HG03060 (cell line): ENCODE data around the gene TST.
"Not testable (repeated sequence)": the region's sequence is repeated elsewhere in the genome, so short reads cannot be mapped to it uniquely, and the experiment has no call there.

Source experiments
- ATAC-seq: cut with Tn5 transposase; IDR thresholded peaks from one replicate; pipeline ENCODE4 v1.9.1; 2021; ENCODE audit warnings: low read depth, moderate number of reproducible peaks; ENCODE audit not compliant: unreplicated experiment

TST gene

GRCh38 chr22:36989012-36989411, 30.2 kb downstream of the TST start:
- not testable (repeated sequence) for ATAC-seq

- ATAC-seq: no peak
Measured at GRCh38 chr22:36988075-36988832, 31.0 kb downstream of the TST start.

GRCh38 chr22:36986242-36986821, 32.9 kb downstream of the TST start:
- no peak for ATAC-seq

- ATAC-seq: no peak
Measured at GRCh38 chr22:36985211-36985889, 33.9 kb downstream of the TST start.

- ATAC-seq: no peak
Measured at GRCh38 chr22:36982136-36982535, 37.1 kb downstream of the TST start.

GRCh38 chr22:36981247-36981775, 37.9 kb downstream of the TST start:
- no peak for ATAC-seq

GRCh38 chr22:36979016-36979910, 40.0 kb downstream of the TST start:
- no peak for ATAC-seq

GRCh38 chr22:36977947-36978660, 41.1 kb downstream of the TST start:
- ATAC-seq: peak; percentile 62

- ATAC-seq: no peak
Measured at GRCh38 chr22:36977401-36977861, 41.8 kb downstream of the TST start.

GRCh38 chr22:36976606-36977005, 42.6 kb downstream of the TST start:
- ATAC-seq: no peak

GRCh38 chr22:36971341-36972125, 47.7 kb downstream of the TST start:
- no peak for ATAC-seq

GRCh38 chr22:36968249-36968964, 50.8 kb downstream of the TST start:
- no peak for ATAC-seq

GRCh38 chr22:36966851-36967540, 52.3 kb downstream of the TST start:
- no peak for ATAC-seq

GRCh38 chr22:36965696-36966095, 53.6 kb downstream of the TST start:
- no peak for ATAC-seq

GRCh38 chr22:36964106-36964505, 55.1 kb downstream of the TST start:
- no peak for ATAC-seq

- no peak for ATAC-seq
Measured at GRCh38 chr22:36963302-36963701, 55.9 kb downstream of the TST start.

- no peak for ATAC-seq
Measured at GRCh38 chr22:36961626-36962025, 57.6 kb downstream of the TST start.
